GM19035 (cell line): ENCODE measurements around the gene EOLA2.
"Not testable (repeated sequence)": the region's sequence is repeated elsewhere in the genome, so short reads cannot be mapped to it uniquely, and the experiment has no call there.

ENCODE experiments used
- ATAC-seq: cut with Tn5 transposase; IDR thresholded peaks from one replicate; pipeline ENCODE4 v1.9.1; 2021; ENCODE audit not compliant: unreplicated experiment

Gene EOLA2

GRCh38 chrX:149933547-149933946 lies 4.7 kb downstream of the EOLA2 start:
- ATAC-seq = not testable (repeated sequence)

- not testable (repeated sequence) for ATAC-seq
Observed at GRCh38 chrX:149932970-149933369, 5.3 kb downstream of the EOLA2 start.

- not testable (repeated sequence) for ATAC-seq
Observed at GRCh38 chrX:149932150-149932549, 6.1 kb downstream of the EOLA2 start.

GRCh38 chrX:149931355-149931754 lies 6.9 kb downstream of the EOLA2 start:
- not testable (repeated sequence) for ATAC-seq

- not testable (repeated sequence) for ATAC-seq
Observed at GRCh38 chrX:149929400-149929799, 8.9 kb downstream of the EOLA2 start, which contains the start of gene HSFX4. Gene HSFX4, plus strand, starts transcription at chrX:149929573. Its CDS starts 72 bp downstream, at chrX:149929645.

GRCh38 chrX:149928635-149929034 lies 9.7 kb downstream of the EOLA2 start:
- not testable (repeated sequence) for ATAC-seq

GRCh38 chrX:149927964-149928258 lies 10.4 kb downstream of the EOLA2 start:
- ATAC-seq = not testable (repeated sequence)

GRCh38 chrX:149927245-149927963 lies 10.9 kb downstream of the EOLA2 start:
- not testable (repeated sequence) for ATAC-seq

- ATAC-seq = not testable (repeated sequence)
Observed at GRCh38 chrX:149924434-149924833, 13.9 kb downstream of the EOLA2 start.

- not testable (repeated sequence) for ATAC-seq
Observed at GRCh38 chrX:149923836-149924235, 14.5 kb downstream of the EOLA2 start.

- peak; percentile 83 for ATAC-seq
Observed at GRCh38 chrX:149916745-149917392, 21.4 kb downstream of the EOLA2 start.

- ATAC-seq = no peak
Observed at GRCh38 chrX:149910178-149910695, 28.1 kb downstream of the EOLA2 start.

- ATAC-seq = no peak
Observed at GRCh38 chrX:149909324-149910177, 28.7 kb downstream of the EOLA2 start.

GRCh38 chrX:149908727-149909126 lies 29.6 kb downstream of the EOLA2 start:
- ATAC-seq = peak; percentile 4

GRCh38 chrX:149908308-149908707 lies 30.0 kb downstream of the EOLA2 start:
- peak; percentile 55 for ATAC-seq

GRCh38 chrX:149903889-149904748 lies 34.2 kb downstream of the EOLA2 start:
- peak; percentile 66 for ATAC-seq

GRCh38 chrX:149898554-149898953 lies 39.7 kb downstream of the EOLA2 start:
- no peak for ATAC-seq

- ATAC-seq = not testable (repeated sequence)
Observed at GRCh38 chrX:149890828-149891227, 47.5 kb downstream of the EOLA2 start.
